ENCODE results near the gene MSI2.

MSI2 gene

GRCh38 chr17:57531648-57532504, 275.6 kb downstream of the MSI2 start:
- H3K4me1 ChIP-seq (ENCODE audit: insufficient read depth, low read length), result peaks cover 32% of the 10 kb centered on the region
- H3K9ac ChIP-seq (ENCODE audit: low read depth, low read length), result no peak overlapping the region
- no peaks in the 10 kb centered on the region for H3K36me3 ChIP-seq (ENCODE audit: insufficient read depth, low read length)
- H3K9me3 ChIP-seq (ENCODE audit: control insufficient read depth, insufficient read depth, low read length), result no peaks in the 10 kb centered on the region

- peaks cover 32% of the 10 kb centered on the region for H3K4me1 ChIP-seq (ENCODE audit: insufficient read depth, low read length)
- no peaks in the 10 kb centered on the region for H3K36me3 ChIP-seq (ENCODE audit: insufficient read depth, low read length)
- H3K9me3 ChIP-seq (ENCODE audit: control insufficient read depth, insufficient read depth, low read length), result no peaks in the 10 kb centered on the region
- H3K9ac ChIP-seq (ENCODE audit: low read depth, low read length), result no peak overlapping the region
These were observed 276.2 kb downstream of the MSI2 start for GRCh38 chr17:57532556-57532955.

DNA sequence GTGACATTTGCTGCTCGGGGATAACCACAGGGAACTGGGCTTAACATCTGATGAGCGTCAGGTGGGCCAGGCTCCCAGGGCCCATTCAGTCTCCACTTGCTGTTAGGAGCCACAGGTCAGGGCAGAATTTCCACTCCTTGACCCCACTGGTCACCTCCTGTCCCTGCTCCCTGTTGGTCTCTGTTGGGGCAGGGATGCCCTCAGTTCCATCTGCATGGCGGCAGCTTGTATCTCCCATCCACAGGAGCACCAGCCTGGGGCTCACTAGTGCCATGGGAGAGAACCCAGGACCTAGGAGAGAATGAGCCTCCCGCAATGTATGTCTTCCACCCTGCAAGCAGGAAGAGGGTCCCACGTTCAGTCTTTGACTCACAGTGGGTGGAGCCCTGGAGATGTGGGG, 276.6 kb downstream of the MSI2 start:
- Histone ChIP-seq H3K9ac (ENCODE audit: low read depth, low read length) (no peak overlapping the region), H3K4me1 (ENCODE audit: insufficient read depth, low read length) (peaks cover 32% of the 10 kb centered on the region), H3K9me3 (ENCODE audit: control insufficient read depth, insufficient read depth, low read length) (no peaks in the 10 kb centered on the region), H3K36me3 (ENCODE audit: insufficient read depth, low read length) (no peaks in the 10 kb centered on the region)

- Histone ChIP-seq H3K4me1 (ENCODE audit: insufficient read depth, low read length) (peaks cover 37% of the 10 kb centered on the region), H3K36me3 (ENCODE audit: insufficient read depth, low read length) (no peaks in the 10 kb centered on the region), H3K9me3 (ENCODE audit: control insufficient read depth, insufficient read depth, low read length) (no peaks in the 10 kb centered on the region), H3K9ac (ENCODE audit: low read depth, low read length) (no peak overlapping the region)
These were observed 277.5 kb downstream of the MSI2 start for GRCh38 chr17:57533684-57534305.

GRCh38 chr17:57534863-57535248, 278.5 kb downstream of the MSI2 start:
- no peak overlapping the region for H3K9ac ChIP-seq (ENCODE audit: low read depth, low read length)
- peaks cover 34% of the 10 kb centered on the region for H3K4me1 ChIP-seq (ENCODE audit: insufficient read depth, low read length)
- H3K9me3 ChIP-seq (ENCODE audit: control insufficient read depth, insufficient read depth, low read length), result no peaks in the 10 kb centered on the region
- H3K36me3 ChIP-seq (ENCODE audit: insufficient read depth, low read length), result no peaks in the 10 kb centered on the region

GRCh38 chr17:57535249-57535966, 279.1 kb downstream of the MSI2 start:
- no peak overlapping the region for H3K9ac ChIP-seq (ENCODE audit: low read depth, low read length)
- no peaks in the 10 kb centered on the region for H3K9me3 ChIP-seq (ENCODE audit: control insufficient read depth, insufficient read depth, low read length)
- peaks cover 28% of the 10 kb centered on the region for H3K4me1 ChIP-seq (ENCODE audit: insufficient read depth, low read length)
- no peaks in the 10 kb centered on the region for H3K36me3 ChIP-seq (ENCODE audit: insufficient read depth, low read length)

DNA sequence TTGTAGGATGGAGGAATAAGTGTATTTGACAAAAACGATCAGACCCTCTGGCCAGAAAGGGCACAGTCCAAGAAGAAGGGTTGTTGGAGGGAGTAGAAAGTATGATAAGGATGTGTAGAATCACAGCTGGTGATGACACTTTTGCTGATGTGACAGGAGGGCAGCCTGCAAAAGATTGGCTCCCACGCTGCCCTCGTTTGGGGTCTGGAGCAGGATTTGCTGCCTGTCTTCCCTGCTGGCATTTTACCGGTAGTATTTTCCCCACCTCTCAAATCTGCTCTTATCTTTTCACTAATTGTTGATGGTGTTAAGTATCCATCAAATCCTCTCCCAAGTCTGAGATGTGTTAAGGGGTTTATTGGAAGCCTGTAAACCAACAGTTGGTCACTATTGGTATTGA, 280.0 kb downstream of the MSI2 start:
- Histone ChIP-seq H3K9ac (ENCODE audit: low read depth, low read length) (no peak overlapping the region), H3K36me3 (ENCODE audit: insufficient read depth, low read length) (no peaks in the 10 kb centered on the region), H3K9me3 (ENCODE audit: control insufficient read depth, insufficient read depth, low read length) (no peaks in the 10 kb centered on the region), H3K4me1 (ENCODE audit: insufficient read depth, low read length) (peaks cover 21% of the 10 kb centered on the region)

DNA sequence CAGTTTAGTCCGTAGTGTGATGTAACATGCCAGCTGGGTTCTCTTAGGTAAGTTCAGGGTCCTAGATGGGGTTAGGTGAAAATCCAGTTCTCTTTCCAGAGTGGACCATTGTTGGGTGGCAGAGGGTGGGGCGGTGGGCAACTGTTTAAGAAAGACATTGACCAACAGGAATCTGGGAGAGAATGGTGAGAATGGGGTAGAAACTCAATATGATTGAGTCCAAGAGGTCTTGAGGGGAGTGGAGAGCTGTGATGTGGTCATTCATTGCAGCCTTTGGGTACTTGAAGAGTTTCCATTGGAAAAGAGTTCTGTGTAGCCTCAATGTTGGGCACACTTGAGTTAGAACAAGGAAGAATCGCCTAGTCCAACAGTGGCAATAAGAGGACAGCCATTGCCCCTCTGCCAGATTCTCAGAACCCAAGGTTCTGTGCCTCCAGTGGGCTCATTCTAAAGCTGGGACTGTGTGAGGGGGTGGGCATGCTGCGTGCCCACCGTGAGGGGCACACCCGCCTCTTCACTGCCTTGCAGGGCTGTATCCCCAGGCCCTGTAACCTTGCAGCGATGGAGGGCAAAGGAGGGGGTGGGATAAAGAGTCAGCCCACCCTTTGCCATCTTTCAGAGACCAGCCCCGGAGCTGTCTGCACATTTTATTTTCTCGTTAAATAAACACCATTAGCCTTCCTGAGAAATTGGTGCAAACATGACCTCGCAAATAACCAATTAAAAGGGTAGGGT, 280.6 kb downstream of the MSI2 start:
- Histone ChIP-seq H3K36me3 (ENCODE audit: insufficient read depth, low read length) (no peaks in the 10 kb centered on the region), H3K4me1 (ENCODE audit: insufficient read depth, low read length) (peaks cover 21% of the 10 kb centered on the region)

GRCh38 chr17:57537524-57538410, 281.4 kb downstream of the MSI2 start:
- H3K4me1 ChIP-seq (ENCODE audit: insufficient read depth, low read length), result peaks cover 21% of the 10 kb centered on the region
- no peaks in the 10 kb centered on the region for H3K36me3 ChIP-seq (ENCODE audit: insufficient read depth, low read length)
- no peak overlapping the region for H3K9ac ChIP-seq (ENCODE audit: low read depth, low read length)

More for the DNA sequence above, 280.6 kb downstream of the MSI2 start:
- no peaks in the 10 kb centered on the region for H3K9me3 ChIP-seq (ENCODE audit: control insufficient read depth, insufficient read depth, low read length)
- H3K9ac ChIP-seq (ENCODE audit: low read depth, low read length), result no peak overlapping the region

GRCh38 chr17:57538736-57539456, 282.6 kb downstream of the MSI2 start:
- Histone ChIP-seq H3K9ac (ENCODE audit: low read depth, low read length) (no peak overlapping the region), H3K36me3 (ENCODE audit: insufficient read depth, low read length) (no peaks in the 10 kb centered on the region), H3K4me1 (ENCODE audit: insufficient read depth, low read length) (peaks cover 21% of the 10 kb centered on the region), H3K9me3 (ENCODE audit: control insufficient read depth, insufficient read depth, low read length) (no peaks in the 10 kb centered on the region)

More at GRCh38 chr17:57537524-57538410, 281.4 kb downstream of the MSI2 start:
- no peaks in the 10 kb centered on the region for H3K9me3 ChIP-seq (ENCODE audit: control insufficient read depth, insufficient read depth, low read length)

- Histone ChIP-seq H3K9me3 (ENCODE audit: control insufficient read depth, insufficient read depth, low read length) (no peaks in the 10 kb centered on the region), H3K36me3 (ENCODE audit: insufficient read depth, low read length) (no peaks in the 10 kb centered on the region), H3K9ac (ENCODE audit: low read depth, low read length) (no peak overlapping the region), H3K4me1 (ENCODE audit: insufficient read depth, low read length) (peaks cover 21% of the 10 kb centered on the region)
These were observed 283.4 kb downstream of the MSI2 start for GRCh38 chr17:57539529-57540301.

- Histone ChIP-seq H3K36me3 (ENCODE audit: insufficient read depth, low read length) (no peaks in the 10 kb centered on the region), H3K9me3 (ENCODE audit: control insufficient read depth, insufficient read depth, low read length) (no peaks in the 10 kb centered on the region), H3K4me1 (ENCODE audit: insufficient read depth, low read length) (peaks cover 17% of the 10 kb centered on the region), H3K9ac (ENCODE audit: low read depth, low read length) (no peak overlapping the region)
These were observed 284.3 kb downstream of the MSI2 start for GRCh38 chr17:57540596-57540995.
